Tibial nerve (tissue), 4 donors: Measurements from ENCODE around the gene IMPA2. TPM values are rescaled to one million over a fixed set of nuclear protein-coding genes. Genes with fewer than 3 reads are reported as not detected.

Source experiments
- DNase-seq, 2 donors: peaks; one replicate each; pipeline ENCODE4 v3.0.0-alpha.2; 2019; ENCODE audit warnings: low spot score in 2 of 2
- H3K27ac ChIP-seq, 4 donors: fragments of 200-600 bp; sonication (generic) in 3 of 4; one replicate each; pipeline ENCODE4 v1.5.1; 2017 to 2019; ENCODE audit warnings: mild to moderate bottlenecking in 1 of 4
- H3K27me3 ChIP-seq, 2 donors: fragments of 200-600 bp; sonication (generic) in 1 of 2; one replicate each; pipeline versions ENCODE4 v1.5.1 to v1.6.0; 2017 to 2019
- H3K36me3 ChIP-seq, 3 donors: fragments of 200-600 bp; sonication (generic); one replicate each; pipeline ENCODE4 v1.5.1; 2018 to 2019
- H3K4me1 ChIP-seq, 4 donors: fragments of 200-600 bp; sonication (generic) in 3 of 4; one replicate each; pipeline ENCODE4 v1.5.1; 2017 to 2019
- H3K4me3 ChIP-seq, 4 donors: fragments of 200-600 bp; sonication (generic) in 3 of 4; one replicate each; pipeline ENCODE4 v1.5.1; 2017 to 2019; ENCODE audit warnings: mild to moderate bottlenecking in 1 of 4, moderate library complexity in 1 of 4
- H3K9me3 ChIP-seq, 4 donors: fragments of 200-600 bp; sonication (generic) in 3 of 4; one replicate each; pipeline ENCODE4 v1.5.1; 2017 to 2019
- EP300 ChIP-seq, 2 donors: sonication (generic); formaldehyde crosslinking; IDR thresholded peaks; one replicate each; pipeline ENCODE4 v1.6.1; 2017; ENCODE audit warnings: antibody characterized with exemption in 2 of 2, mild to moderate bottlenecking in 1 of 2
- POLR2A ChIP-seq, 2 donors: fragments of 450-650 bp; IDR thresholded peaks; one replicate each; pipeline ENCODE4 v1.6.1; 2017; ENCODE audit warnings: antibody characterized with exemption in 2 of 2, mild to moderate bottlenecking in 2 of 2, moderate library complexity in 2 of 2
- WGBS, 2 donors: methylation state at CpG; one replicate each; pipeline ENCODE4 v1.1.5; 2018; 5-methylcytosine and 5-hydroxymethylcytosine counted together
- total RNA-seq, 4 donors: library from RNA; depleted of rRNA; stranded (reverse); fragments of >200 nt; gene quantifications; one replicate each; pipeline ENCODE4 v1.1.0, GENCODE V29; 2016
- TF ChIP-seq, protein P1 (sequence below), 5 experiments: fragments of 200-600 bp in 3 of 5; fragments of 450-650 bp in 2 of 5; sonication (generic) in 3 of 5; IDR thresholded peaks; one replicate each; pipeline ENCODE4 v1.5.1; 2016 to 2019; ENCODE audit warnings: antibody characterized with exemption in 5 of 5, mild to moderate bottlenecking in 3 of 5, moderate library complexity in 2 of 5

The IMPA2 gene
- total RNA-seq, 4 donors from 2014 or later: 12.7 to 62.4 (median 36.2) TPM

- Histone ChIP-seq H3K27me3 (no peaks in the 10 kb centered on the region), H3K27ac (no peak overlapping the region), H3K4me3 (no peak overlapping the region), H3K36me3 (no peaks in the 10 kb centered on the region), H3K9me3 (no peaks in the 10 kb centered on the region), H3K4me1 (peaks cover 0 to 11% (median 4%) of the 10 kb centered on the region in 4 donors)
- TF ChIP-seq EP300 (IDR thresholded peaks at IDR 0.05) (no peak), POLR2A (IDR thresholded peaks at IDR 0.05) (no peak)
- TF ChIP-seq, protein P1, sequence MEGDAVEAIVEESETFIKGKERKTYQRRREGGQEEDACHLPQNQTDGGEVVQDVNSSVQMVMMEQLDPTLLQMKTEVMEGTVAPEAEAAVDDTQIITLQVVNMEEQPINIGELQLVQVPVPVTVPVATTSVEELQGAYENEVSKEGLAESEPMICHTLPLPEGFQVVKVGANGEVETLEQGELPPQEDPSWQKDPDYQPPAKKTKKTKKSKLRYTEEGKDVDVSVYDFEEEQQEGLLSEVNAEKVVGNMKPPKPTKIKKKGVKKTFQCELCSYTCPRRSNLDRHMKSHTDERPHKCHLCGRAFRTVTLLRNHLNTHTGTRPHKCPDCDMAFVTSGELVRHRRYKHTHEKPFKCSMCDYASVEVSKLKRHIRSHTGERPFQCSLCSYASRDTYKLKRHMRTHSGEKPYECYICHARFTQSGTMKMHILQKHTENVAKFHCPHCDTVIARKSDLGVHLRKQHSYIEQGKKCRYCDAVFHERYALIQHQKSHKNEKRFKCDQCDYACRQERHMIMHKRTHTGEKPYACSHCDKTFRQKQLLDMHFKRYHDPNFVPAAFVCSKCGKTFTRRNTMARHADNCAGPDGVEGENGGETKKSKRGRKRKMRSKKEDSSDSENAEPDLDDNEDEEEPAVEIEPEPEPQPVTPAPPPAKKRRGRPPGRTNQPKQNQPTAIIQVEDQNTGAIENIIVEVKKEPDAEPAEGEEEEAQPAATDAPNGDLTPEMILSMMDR (IDR thresholded peaks at IDR 0.05): no peak
- WGBS, 2 donors: 81 to 84% methylated on average over 2 of the region's 2 CpGs
- no peak for DNase-seq
Measured at GRCh38 chr18:11975723-11976122, 5.6 kb upstream of the IMPA2 start.

- no peaks in the 10 kb centered on the region for H3K27me3 ChIP-seq
- TF ChIP-seq EP300 (IDR thresholded peaks at IDR 0.05) (no peak), POLR2A (IDR thresholded peaks at IDR 0.05) (no peak)
- TF ChIP-seq, protein P1 (IDR thresholded peaks at IDR 0.05): no peak
- peaks cover 0 to 11% (median 4%) of the 10 kb centered on the region in 4 donors for H3K4me1 ChIP-seq
- no peak for DNase-seq
- H3K9me3 ChIP-seq: no peaks in the 10 kb centered on the region
- H3K27ac ChIP-seq: peak overlapping the region in 1 of 4 donors; percentile 30
- H3K36me3 ChIP-seq: no peaks in the 10 kb centered on the region
- 76 to 80% methylated on average over 13 of the region's 13 CpGs for WGBS, 2 donors
- no peak overlapping the region for H3K4me3 ChIP-seq
Measured at GRCh38 chr18:11976315-11977152, 4.8 kb upstream of the IMPA2 start.

DNA sequence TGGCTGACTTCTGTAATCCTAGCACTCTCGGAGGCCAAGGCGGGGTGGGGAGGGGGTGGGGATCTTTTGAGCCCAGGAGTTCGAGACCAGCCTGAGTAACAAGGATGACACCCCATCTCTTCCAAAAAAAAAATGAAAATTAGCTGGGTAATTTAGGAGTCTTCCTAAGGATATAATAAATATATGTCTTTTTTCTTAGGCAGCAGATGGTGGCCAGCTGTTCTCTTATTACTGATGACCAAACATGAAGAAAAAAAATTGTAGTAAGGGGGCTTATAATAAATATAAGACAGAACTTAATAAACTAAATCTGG lies 4.2 kb upstream of the IMPA2 start:
- H3K4me3 ChIP-seq: no peak overlapping the region
- no peaks in the 10 kb centered on the region for H3K36me3 ChIP-seq
- H3K27me3 ChIP-seq: no peaks in the 10 kb centered on the region
- TF ChIP-seq EP300 (IDR thresholded peaks at IDR 0.05) (no peak), POLR2A (IDR thresholded peaks at IDR 0.05) (no peak)
- TF ChIP-seq, protein P1 (IDR thresholded peaks at IDR 0.05): no peak
- no peak overlapping the region for H3K27ac ChIP-seq
- WGBS, 2 donors: 59 to 60% methylated on average over 3 of the region's 3 CpGs
- DNase-seq: no peak
- H3K4me1 ChIP-seq: peaks cover 0 to 12% (median 4%) of the 10 kb centered on the region in 4 donors
- H3K9me3 ChIP-seq: no peaks in the 10 kb centered on the region

DNA sequence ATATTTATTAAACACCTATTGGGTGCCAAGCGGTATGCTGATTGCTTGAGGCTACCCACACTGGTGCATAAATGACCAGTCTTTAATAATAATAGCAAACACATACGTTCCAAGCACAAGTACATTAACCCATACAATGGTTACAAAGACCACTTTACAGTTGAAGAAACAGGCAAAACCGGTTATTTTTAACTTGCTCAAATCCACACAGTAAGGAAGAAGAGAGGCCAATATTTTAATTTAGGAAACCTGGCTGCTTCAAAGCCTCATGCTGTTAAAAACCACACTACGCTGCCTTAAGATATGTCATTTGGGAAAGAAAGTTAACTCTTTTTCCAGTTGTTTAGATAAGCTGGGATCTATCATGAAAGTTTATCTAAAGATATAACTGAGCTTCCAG lies 2.4 kb upstream of the IMPA2 start:
- no peak overlapping the region for H3K27ac ChIP-seq
- no peaks in the 10 kb centered on the region for H3K9me3 ChIP-seq
- H3K4me3 ChIP-seq: no peak overlapping the region
- TF ChIP-seq, protein P1 (IDR thresholded peaks at IDR 0.05): no peak
- no peak for TF ChIP-seq POLR2A (IDR thresholded peaks at IDR 0.05)
- no peak for TF ChIP-seq EP300 (IDR thresholded peaks at IDR 0.05)
- H3K4me1 ChIP-seq: peaks cover 0 to 29% (median 12%) of the 10 kb centered on the region in 4 donors
- DNase-seq: no peak
- no peaks in the 10 kb centered on the region for H3K36me3 ChIP-seq
- H3K27me3 ChIP-seq: no peaks in the 10 kb centered on the region
- WGBS, 2 donors: 84 to 86% methylated on average over 4 of the region's 4 CpGs

DNA sequence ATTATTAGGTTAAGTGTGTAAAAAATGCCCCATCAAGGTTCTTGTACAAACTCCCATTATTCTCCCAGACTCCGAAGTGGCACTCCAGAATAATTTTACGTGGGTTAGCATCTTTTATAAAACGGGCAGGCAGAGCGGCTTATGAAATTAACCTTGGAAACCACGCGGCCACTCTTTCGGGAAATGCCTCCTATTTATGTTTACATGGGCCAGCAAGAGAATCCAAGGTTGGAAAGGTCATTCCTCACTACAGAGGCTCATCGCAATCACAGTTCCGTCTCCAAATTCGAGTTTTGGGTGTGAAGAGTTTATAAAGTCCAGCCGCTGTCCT lies 1.2 kb upstream of the IMPA2 start:
- DNase-seq: no peak
- no peaks in the 10 kb centered on the region for H3K9me3 ChIP-seq
- no peaks in the 10 kb centered on the region for H3K27me3 ChIP-seq
- H3K4me1 ChIP-seq: peaks cover 0 to 29% (median 12%) of the 10 kb centered on the region in 4 donors
- H3K36me3 ChIP-seq: no peaks in the 10 kb centered on the region
- 2 to 3% methylated on average over 11 of the region's 11 CpGs for WGBS, 2 donors
- peak overlapping the region; percentile 92 to 99 (median 94) for H3K27ac ChIP-seq
- peak overlapping the region; percentile 51 to 97 (median 88) for H3K4me3 ChIP-seq
- no peak for TF ChIP-seq EP300 (IDR thresholded peaks at IDR 0.05)
- no peak for TF ChIP-seq POLR2A (IDR thresholded peaks at IDR 0.05)
- TF ChIP-seq, protein P1 (IDR thresholded peaks at IDR 0.05): no peak
